ENCODE results near the gene NPAS1. TPM values are rescaled to one million over a fixed set of nuclear protein-coding genes. Genes with fewer than 3 reads are reported as not detected.

The NPAS1 gene
- total and polyA plus RNA-seq, 2 of the 8 experiments (the other 6 are each of a cell fraction or from before 2014, with no cell fraction given): 9.9 to 13.9 TPM

DNA sequence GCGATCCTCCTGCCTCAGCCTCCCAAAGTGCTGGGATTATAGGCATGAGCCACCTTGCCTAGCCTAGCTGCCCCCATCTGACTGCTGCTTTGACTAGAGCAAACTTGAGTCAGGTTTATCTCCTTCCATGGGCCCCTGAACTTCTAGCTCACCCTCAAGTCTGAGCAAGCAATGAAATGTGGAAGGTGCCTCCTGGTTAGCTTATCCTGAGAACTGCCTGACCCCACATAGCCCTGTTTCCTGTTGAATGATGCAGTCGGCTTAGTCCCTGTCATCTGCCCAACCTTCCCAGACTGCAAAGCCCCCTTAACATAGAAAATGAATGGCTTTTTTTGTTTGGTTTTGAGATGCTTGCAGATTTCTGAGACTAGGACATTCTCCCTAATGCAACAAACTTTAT is 37.7 kb downstream of the NPAS1 start (continued):
- TF ChIP-seq, protein P1, sequence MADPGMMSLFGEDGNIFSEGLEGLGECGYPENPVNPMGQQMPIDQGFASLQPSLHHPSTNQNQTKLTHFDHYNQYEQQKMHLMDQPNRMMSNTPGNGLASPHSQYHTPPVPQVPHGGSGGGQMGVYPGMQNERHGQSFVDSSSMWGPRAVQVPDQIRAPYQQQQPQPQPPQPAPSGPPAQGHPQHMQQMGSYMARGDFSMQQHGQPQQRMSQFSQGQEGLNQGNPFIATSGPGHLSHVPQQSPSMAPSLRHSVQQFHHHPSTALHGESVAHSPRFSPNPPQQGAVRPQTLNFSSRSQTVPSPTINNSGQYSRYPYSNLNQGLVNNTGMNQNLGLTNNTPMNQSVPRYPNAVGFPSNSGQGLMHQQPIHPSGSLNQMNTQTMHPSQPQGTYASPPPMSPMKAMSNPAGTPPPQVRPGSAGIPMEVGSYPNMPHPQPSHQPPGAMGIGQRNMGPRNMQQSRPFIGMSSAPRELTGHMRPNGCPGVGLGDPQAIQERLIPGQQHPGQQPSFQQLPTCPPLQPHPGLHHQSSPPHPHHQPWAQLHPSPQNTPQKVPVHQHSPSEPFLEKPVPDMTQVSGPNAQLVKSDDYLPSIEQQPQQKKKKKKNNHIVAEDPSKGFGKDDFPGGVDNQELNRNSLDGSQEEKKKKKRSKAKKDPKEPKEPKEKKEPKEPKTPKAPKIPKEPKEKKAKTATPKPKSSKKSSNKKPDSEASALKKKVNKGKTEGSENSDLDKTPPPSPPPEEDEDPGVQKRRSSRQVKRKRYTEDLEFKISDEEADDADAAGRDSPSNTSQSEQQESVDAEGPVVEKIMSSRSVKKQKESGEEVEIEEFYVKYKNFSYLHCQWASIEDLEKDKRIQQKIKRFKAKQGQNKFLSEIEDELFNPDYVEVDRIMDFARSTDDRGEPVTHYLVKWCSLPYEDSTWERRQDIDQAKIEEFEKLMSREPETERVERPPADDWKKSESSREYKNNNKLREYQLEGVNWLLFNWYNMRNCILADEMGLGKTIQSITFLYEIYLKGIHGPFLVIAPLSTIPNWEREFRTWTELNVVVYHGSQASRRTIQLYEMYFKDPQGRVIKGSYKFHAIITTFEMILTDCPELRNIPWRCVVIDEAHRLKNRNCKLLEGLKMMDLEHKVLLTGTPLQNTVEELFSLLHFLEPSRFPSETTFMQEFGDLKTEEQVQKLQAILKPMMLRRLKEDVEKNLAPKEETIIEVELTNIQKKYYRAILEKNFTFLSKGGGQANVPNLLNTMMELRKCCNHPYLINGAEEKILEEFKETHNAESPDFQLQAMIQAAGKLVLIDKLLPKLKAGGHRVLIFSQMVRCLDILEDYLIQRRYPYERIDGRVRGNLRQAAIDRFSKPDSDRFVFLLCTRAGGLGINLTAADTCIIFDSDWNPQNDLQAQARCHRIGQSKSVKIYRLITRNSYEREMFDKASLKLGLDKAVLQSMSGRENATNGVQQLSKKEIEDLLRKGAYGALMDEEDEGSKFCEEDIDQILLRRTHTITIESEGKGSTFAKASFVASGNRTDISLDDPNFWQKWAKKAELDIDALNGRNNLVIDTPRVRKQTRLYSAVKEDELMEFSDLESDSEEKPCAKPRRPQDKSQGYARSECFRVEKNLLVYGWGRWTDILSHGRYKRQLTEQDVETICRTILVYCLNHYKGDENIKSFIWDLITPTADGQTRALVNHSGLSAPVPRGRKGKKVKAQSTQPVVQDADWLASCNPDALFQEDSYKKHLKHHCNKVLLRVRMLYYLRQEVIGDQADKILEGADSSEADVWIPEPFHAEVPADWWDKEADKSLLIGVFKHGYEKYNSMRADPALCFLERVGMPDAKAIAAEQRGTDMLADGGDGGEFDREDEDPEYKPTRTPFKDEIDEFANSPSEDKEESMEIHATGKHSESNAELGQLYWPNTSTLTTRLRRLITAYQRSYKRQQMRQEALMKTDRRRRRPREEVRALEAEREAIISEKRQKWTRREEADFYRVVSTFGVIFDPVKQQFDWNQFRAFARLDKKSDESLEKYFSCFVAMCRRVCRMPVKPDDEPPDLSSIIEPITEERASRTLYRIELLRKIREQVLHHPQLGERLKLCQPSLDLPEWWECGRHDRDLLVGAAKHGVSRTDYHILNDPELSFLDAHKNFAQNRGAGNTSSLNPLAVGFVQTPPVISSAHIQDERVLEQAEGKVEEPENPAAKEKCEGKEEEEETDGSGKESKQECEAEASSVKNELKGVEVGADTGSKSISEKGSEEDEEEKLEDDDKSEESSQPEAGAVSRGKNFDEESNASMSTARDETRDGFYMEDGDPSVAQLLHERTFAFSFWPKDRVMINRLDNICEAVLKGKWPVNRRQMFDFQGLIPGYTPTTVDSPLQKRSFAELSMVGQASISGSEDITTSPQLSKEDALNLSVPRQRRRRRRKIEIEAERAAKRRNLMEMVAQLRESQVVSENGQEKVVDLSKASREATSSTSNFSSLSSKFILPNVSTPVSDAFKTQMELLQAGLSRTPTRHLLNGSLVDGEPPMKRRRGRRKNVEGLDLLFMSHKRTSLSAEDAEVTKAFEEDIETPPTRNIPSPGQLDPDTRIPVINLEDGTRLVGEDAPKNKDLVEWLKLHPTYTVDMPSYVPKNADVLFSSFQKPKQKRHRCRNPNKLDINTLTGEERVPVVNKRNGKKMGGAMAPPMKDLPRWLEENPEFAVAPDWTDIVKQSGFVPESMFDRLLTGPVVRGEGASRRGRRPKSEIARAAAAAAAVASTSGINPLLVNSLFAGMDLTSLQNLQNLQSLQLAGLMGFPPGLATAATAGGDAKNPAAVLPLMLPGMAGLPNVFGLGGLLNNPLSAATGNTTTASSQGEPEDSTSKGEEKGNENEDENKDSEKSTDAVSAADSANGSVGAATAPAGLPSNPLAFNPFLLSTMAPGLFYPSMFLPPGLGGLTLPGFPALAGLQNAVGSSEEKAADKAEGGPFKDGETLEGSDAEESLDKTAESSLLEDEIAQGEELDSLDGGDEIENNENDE (IDR thresholded peaks at IDR 0.05; ENCODE audit: insufficient replicate concordance, low read length): no peak
- TF ChIP-seq BACH1 (IDR thresholded peaks at IDR 0.05; ENCODE audit: low read length) (no peak), CEBPB (IDR thresholded peaks at IDR 0.05; ENCODE audit: low read depth, low read length) (no peak), CREB1 (IDR thresholded peaks at IDR 0.05) (no peak), GABPA (IDR thresholded peaks at IDR 0.05; ENCODE audit: borderline replicate concordance, insufficient read depth, low read length) (no peak), RNF2 (IDR thresholded peaks at IDR 0.05; ENCODE audit: borderline replicate concordance, low read depth, low read length, missing control alignments, poor library complexity, severe bottlenecking) (no peak), ASH2L (IDR thresholded peaks at IDR 0.05; ENCODE audit: low read length) (no peak), RBBP5 (IDR thresholded peaks at IDR 0.05; ENCODE audit: borderline replicate concordance, low read depth, low read length) (no peak), CTBP2 (IDR thresholded peaks at IDR 0.05; ENCODE audit: borderline replicate concordance, insufficient read depth, insufficient read length, low read length) (no peak)
